Activated CD8-positive, alpha-beta memory T cell treated with anti-CD3 and anti-CD28 coated beads, Interleukin-2, amount 50 U/mL, for 1 hour (primary cell): ENCODE results near the gene NUDT22.
A peak's percentile ranks its signal among the peaks of the same experiment; 100 is the strongest.

Experiments
- DNase-seq: peaks from one replicate; pipeline ENCODE4 v3.0.0-alpha.2; 2020; ENCODE audit errors: extremely low read depth

The NUDT22 gene

GRCh38 chr11:64227405-64227956, 1.4 kb downstream of the NUDT22 start:
- DNase-seq: no peak

GRCh38 chr11:64229090-64229743, 3.1 kb downstream of the NUDT22 start:
- DNase-seq: no peak

- DNase-seq: no peak
Measured at GRCh38 chr11:64229744-64230170, 3.7 kb downstream of the NUDT22 start.

- peak; percentile 78 for DNase-seq
Measured at GRCh38 chr11:64230171-64230984, 4.3 kb downstream of the NUDT22 start, which contains the start of gene DNAJC4. TSS of gene DNAJC4 (plus strand) at chr11:64230548. CDS start at chr11:64230855, 307 bp downstream.

GRCh38 chr11:64230985-64231365, 4.9 kb downstream of the NUDT22 start:
- DNase-seq: no peak

- DNase-seq: no peak
Measured at GRCh38 chr11:64231546-64231945, 5.5 kb downstream of the NUDT22 start.

- no peak for DNase-seq
Measured at GRCh38 chr11:64232182-64232966, 6.3 kb downstream of the NUDT22 start.

GRCh38 chr11:64232967-64233315, 6.9 kb downstream of the NUDT22 start:
- no peak for DNase-seq

- DNase-seq: no peak
Measured at GRCh38 chr11:64233913-64234586, 8.0 kb downstream of the NUDT22 start, which contains the start of gene VEGFB. TSS of gene VEGFB (plus strand) at chr11:64234584. CDS start at chr11:64234834, 250 bp downstream.

GRCh38 chr11:64234647-64235379, 8.7 kb downstream of the NUDT22 start:
- DNase-seq: no peak

GRCh38 chr11:64235437-64236161, 9.5 kb downstream of the NUDT22 start:
- no peak for DNase-seq

GRCh38 chr11:64237484-64237951, 11.4 kb downstream of the NUDT22 start:
- DNase-seq: no peak

- DNase-seq: no peak
Measured at GRCh38 chr11:64238076-64238475, 12.0 kb downstream of the NUDT22 start.

GRCh38 chr11:64238999-64239398, 12.9 kb downstream of the NUDT22 start:
- no peak for DNase-seq

- no peak for DNase-seq
Measured at GRCh38 chr11:64239662-64240434, 13.8 kb downstream of the NUDT22 start.

GRCh38 chr11:64240435-64241240, 14.6 kb downstream of the NUDT22 start, which contains the start of gene FKBP2:
TSS of gene FKBP2 (plus strand) at chr11:64241095. CDS start at chr11:64242388, 1,293 bp downstream.
- peak; percentile 91 for DNase-seq

GRCh38 chr11:64241241-64241490, 15.1 kb downstream of the NUDT22 start:
- DNase-seq: peak; percentile 97
